K562 (cell line): ENCODE data around the gene SERTAD1. TPM values are rescaled to one million over a fixed set of nuclear protein-coding genes. Genes with fewer than 3 reads are reported as not detected.

Experiments
- CHD2 ChIP-seq: IDR thresholded peaks from 2 replicates; pipeline ENCODE4 v1.6.1; 2011; ENCODE audit warnings: low read depth, low read length
- CHD7 ChIP-seq: fragments of 200-600 bp; sonication (generic); IDR thresholded peaks from one replicate; pipeline ENCODE4 v1.6.1; 2012; ENCODE audit warnings: mild to moderate bottlenecking, low read depth, low read length, inconsistent platforms
- NFE2 ChIP-seq: IDR thresholded peaks from 2 replicates; pipeline ENCODE4 v1.6.1; 2014; ENCODE audit warnings: antibody characterized with exemption, low read depth
- POLR2H ChIP-seq: IDR thresholded peaks from 2 replicates; pipeline ENCODE4 v1.6.1; 2016; ENCODE audit warnings: missing genetic modification characterization, low read depth, mild to moderate bottlenecking, control low read depth, missing compliant biosample characterization, moderate library complexity
- SIN3B ChIP-seq: fragments of 450-650 bp; IDR thresholded peaks from 2 replicates; pipeline ENCODE4 v1.6.1; 2017; ENCODE audit warnings: low read depth, mild to moderate bottlenecking, moderate library complexity
- SMARCE1 ChIP-seq: fragments of 450-650 bp; IDR thresholded peaks from 2 replicates; pipeline ENCODE4 v1.7.1; 2016; ENCODE audit warnings: mild to moderate bottlenecking
- ZNF23 ChIP-seq: fragments of 250-450 bp; sonication (Bioruptor Pico); IDR thresholded peaks from 2 replicates; pipeline ENCODE4 v1.4.0; 2020; ENCODE audit warnings: mild to moderate bottlenecking
- ZNF239 ChIP-seq: fragments of 250-450 bp; sonication (Bioruptor Pico); IDR thresholded peaks from 2 replicates; pipeline ENCODE4 v1.4.0; 2020; ENCODE audit warnings: mild to moderate bottlenecking
- ZNF57 ChIP-seq: fragments of 450-650 bp; formaldehyde crosslinking; IDR thresholded peaks from 2 replicates; pipeline ENCODE4 v1.4.0; 2020; ENCODE audit warnings: mild to moderate bottlenecking, moderate library complexity
- polyA plus RNA-seq, 8 experiments: library from polyadenylated mRNA; depleted of rRNA in 4 of 8; stranded (reverse) in 5 of 8; unstranded in 3 of 8; fragments of >200 nt; fragmentation: Nextera tagmentation in 2 of 8; fragmentation: Illumina TruSeq in 1 of 8; extraction: Ambion mirVana in 2 of 8; extraction: Trizol in 1 of 8; gene quantifications; 2 replicates each; pipeline versions ENCODE4 v1.2.1 to v1.2.3, GENCODE V29; 2011 to 2014; ENCODE audit warnings: inconsistent platforms in 1 of 8, missing spikeins in 1 of 8
- total RNA-seq, 7 experiments: library from RNA; depleted of rRNA in 6 of 7; stranded (reverse); fragments of >200 nt in 6 of 7; fragmentation: Illumina TruSeq in 2 of 7; extraction: Trizol in 2 of 7; gene quantifications; 2 replicates each; pipeline versions ENCODE4 v1.2.1 to v1.2.3, GENCODE V29; 2011 to 2021; ENCODE audit warnings: low replicate concordance in 1 of 7
- TF ChIP-seq, protein P1 (sequence below): fragments of 450-650 bp; IDR thresholded peaks from 2 replicates; pipeline ENCODE4 v1.6.1; 2018; ENCODE audit not compliant: partially characterized antibody
- TF ChIP-seq, protein P2 (sequence below): fragments of 450-650 bp; IDR thresholded peaks from one replicate; pipeline ENCODE4 v1.6.1; 2018; ENCODE audit warnings: mild to moderate bottlenecking, moderate library complexity; ENCODE audit not compliant: partially characterized antibody

The SERTAD1 gene
- total and polyA plus RNA-seq, 9 of the 15 experiments (the other 6 are each of a cell fraction or from before 2014, with no cell fraction given): 0.15 to 8.7 (median 4.9) TPM

GRCh38 chr19:40444825-40445312 is 19.1 kb upstream of the SERTAD1 start (continued):
- TF ChIP-seq CHD7 (no peak), ZNF57 (CRISPR knock-in tag) (no peak), SIN3B (no peak), ZNF239 (CRISPR knock-in tag) (no peak), CHD2 (no peak), ZNF23 (no peak), NFE2 (no peak), POLR2H (tag) (no peak), SMARCE1 (no peak; the same call in 1 of the 2 replicates)
- TF ChIP-seq, protein P1, sequence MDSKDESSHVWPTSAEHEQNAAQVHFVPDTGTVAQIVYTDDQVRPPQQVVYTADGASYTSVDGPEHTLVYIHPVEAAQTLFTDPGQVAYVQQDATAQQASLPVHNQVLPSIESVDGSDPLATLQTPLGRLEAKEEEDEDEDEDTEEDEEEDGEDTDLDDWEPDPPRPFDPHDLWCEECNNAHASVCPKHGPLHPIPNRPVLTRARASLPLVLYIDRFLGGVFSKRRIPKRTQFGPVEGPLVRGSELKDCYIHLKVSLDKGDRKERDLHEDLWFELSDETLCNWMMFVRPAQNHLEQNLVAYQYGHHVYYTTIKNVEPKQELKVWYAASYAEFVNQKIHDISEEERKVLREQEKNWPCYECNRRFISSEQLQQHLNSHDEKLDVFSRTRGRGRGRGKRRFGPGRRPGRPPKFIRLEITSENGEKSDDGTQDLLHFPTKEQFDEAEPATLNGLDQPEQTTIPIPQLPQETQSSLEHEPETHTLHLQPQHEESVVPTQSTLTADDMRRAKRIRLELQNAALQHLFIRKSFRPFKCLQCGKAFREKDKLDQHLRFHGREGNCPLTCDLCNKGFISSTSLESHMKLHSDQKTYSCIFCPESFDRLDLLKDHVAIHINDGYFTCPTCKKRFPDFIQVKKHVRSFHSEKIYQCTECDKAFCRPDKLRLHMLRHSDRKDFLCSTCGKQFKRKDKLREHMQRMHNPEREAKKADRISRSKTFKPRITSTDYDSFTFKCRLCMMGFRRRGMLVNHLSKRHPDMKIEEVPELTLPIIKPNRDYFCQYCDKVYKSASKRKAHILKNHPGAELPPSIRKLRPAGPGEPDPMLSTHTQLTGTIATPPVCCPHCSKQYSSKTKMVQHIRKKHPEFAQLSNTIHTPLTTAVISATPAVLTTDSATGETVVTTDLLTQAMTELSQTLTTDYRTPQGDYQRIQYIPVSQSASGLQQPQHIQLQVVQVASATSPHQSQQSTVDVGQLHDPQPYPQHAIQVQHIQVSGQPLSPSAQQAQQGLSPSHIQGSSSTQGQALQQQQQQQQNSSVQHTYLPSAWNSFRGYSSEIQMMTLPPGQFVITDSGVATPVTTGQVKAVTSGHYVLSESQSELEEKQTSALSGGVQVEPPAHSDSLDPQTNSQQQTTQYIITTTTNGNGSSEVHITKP: no peak
- TF ChIP-seq, protein P2, sequence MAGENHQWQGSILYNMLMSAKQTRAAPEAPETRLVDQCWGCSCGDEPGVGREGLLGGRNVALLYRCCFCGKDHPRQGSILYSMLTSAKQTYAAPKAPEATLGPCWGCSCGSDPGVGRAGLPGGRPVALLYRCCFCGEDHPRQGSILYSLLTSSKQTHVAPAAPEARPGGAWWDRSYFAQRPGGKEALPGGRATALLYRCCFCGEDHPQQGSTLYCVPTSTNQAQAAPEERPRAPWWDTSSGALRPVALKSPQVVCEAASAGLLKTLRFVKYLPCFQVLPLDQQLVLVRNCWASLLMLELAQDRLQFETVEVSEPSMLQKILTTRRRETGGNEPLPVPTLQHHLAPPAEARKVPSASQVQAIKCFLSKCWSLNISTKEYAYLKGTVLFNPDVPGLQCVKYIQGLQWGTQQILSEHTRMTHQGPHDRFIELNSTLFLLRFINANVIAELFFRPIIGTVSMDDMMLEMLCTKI: no peak
